ENCODE measurements around the gene SLC18B1. TPM values are rescaled to one million over a fixed set of nuclear protein-coding genes. Genes with fewer than 3 reads are reported as not detected.
A peak's percentile ranks its signal among the peaks of the same experiment; 100 is the strongest.

SLC18B1 gene
- polyA plus RNA-seq, 1 experiment: 0.63 TPM

- CTCF ChIA-PET: interaction anchor here (0.7 to 4.0 kb wide), 20 partner anchors 8 to 519 kb away, joined by 3 to 37 read pairs (median 4); no protein-coding TSS in a partner anchor
- Histone ChIP-seq H3K36me3 (ENCODE audit: control insufficient read depth, insufficient read depth, low read length) (no peaks in the 10 kb centered on the region), H3K27me3 (ENCODE audit: control insufficient read depth, insufficient read depth, low read length) (peaks cover 1% of the 10 kb centered on the region; the same call in 1 of the 2 replicates), H3K4me3 (ENCODE audit: low read depth, low read length) (peak overlapping the region; percentile 78)
- no peak for DNase-seq (ENCODE audit: low read depth)
- TF ChIP-seq CTCF (IDR thresholded peaks at IDR 0.05; ENCODE audit: insufficient read depth, low read depth, low read length): peak; percentile 88
- POLR2A ChIA-PET: interaction anchor here (0.5 kb wide), 1 partner anchor 14 kb away, joined by 10 read pairs; no protein-coding TSS in a partner anchor
Observed at GRCh38 chr6:132798869-132799538, 567 bp upstream of the SLC18B1 start.

GRCh38 chr6:132795461-132795860 lies 3.0 kb downstream of the SLC18B1 start:
- no peaks in the 10 kb centered on the region for H3K36me3 ChIP-seq (ENCODE audit: control insufficient read depth, insufficient read depth, low read length)
- ChIA-PET CTCF (interaction anchor here (1.4 kb wide), 1 partner anchor 126 kb away, joined by 3 read pairs; no protein-coding TSS in a partner anchor), POLR2A (no interaction called here)
- TF ChIP-seq CTCF (IDR thresholded peaks at IDR 0.05; ENCODE audit: insufficient read depth, low read depth, low read length): no peak
- H3K4me3 ChIP-seq (ENCODE audit: low read depth, low read length): no peak overlapping the region
- DNase-seq (ENCODE audit: low read depth): no peak
- H3K27me3 ChIP-seq (ENCODE audit: control insufficient read depth, insufficient read depth, low read length): no peaks in the 10 kb centered on the region

- no peak for TF ChIP-seq CTCF (IDR thresholded peaks at IDR 0.05; ENCODE audit: insufficient read depth, low read depth, low read length)
- no peak overlapping the region for H3K4me3 ChIP-seq (ENCODE audit: low read depth, low read length)
- no peaks in the 10 kb centered on the region for H3K27me3 ChIP-seq (ENCODE audit: control insufficient read depth, insufficient read depth, low read length)
- H3K36me3 ChIP-seq (ENCODE audit: control insufficient read depth, insufficient read depth, low read length): no peaks in the 10 kb centered on the region
- POLR2A ChIA-PET: no interaction called here
- CTCF ChIA-PET: interaction anchor here (1.1 to 1.2 kb wide), 2 partner anchors 122 to 495 kb away, joined by 4 read pairs; no protein-coding TSS in a partner anchor
- no peak for DNase-seq (ENCODE audit: low read depth)
Observed at GRCh38 chr6:132792510-132792909, 5.9 kb downstream of the SLC18B1 start.

- no peak for TF ChIP-seq CTCF (IDR thresholded peaks at IDR 0.05; ENCODE audit: insufficient read depth, low read depth, low read length)
- no peak for DNase-seq (ENCODE audit: low read depth)
- H3K36me3 ChIP-seq (ENCODE audit: control insufficient read depth, insufficient read depth, low read length): no peaks in the 10 kb centered on the region
- ChIA-PET POLR2A (no interaction called here), CTCF (interaction anchor here (1.2 to 1.6 kb wide), 2 partner anchors 7 to 9 kb away, joined by 5 to 6 read pairs; partner anchors contain the start of gene SLC18B1)
- H3K4me3 ChIP-seq (ENCODE audit: low read depth, low read length): no peak overlapping the region
- no peaks in the 10 kb centered on the region for H3K27me3 ChIP-seq (ENCODE audit: control insufficient read depth, insufficient read depth, low read length)
Observed at GRCh38 chr6:132790450-132790849, 8.0 kb downstream of the SLC18B1 start.

- Histone ChIP-seq H3K27me3 (ENCODE audit: control insufficient read depth, insufficient read depth, low read length) (no peaks in the 10 kb centered on the region), H3K36me3 (ENCODE audit: control insufficient read depth, insufficient read depth, low read length) (no peaks in the 10 kb centered on the region), H3K4me3 (ENCODE audit: low read depth, low read length) (no peak overlapping the region)
- TF ChIP-seq CTCF (IDR thresholded peaks at IDR 0.05; ENCODE audit: insufficient read depth, low read depth, low read length): no peak
- DNase-seq (ENCODE audit: low read depth): no peak
- POLR2A ChIA-PET: no interaction called here
- CTCF ChIA-PET: interaction anchor here (0.9 to 4.0 kb wide), 2 partner anchors 9 to 258 kb away, joined by 3 to 21 read pairs; partner anchors contain the start of gene SLC18B1
Observed at GRCh38 chr6:132789396-132789776, 9.1 kb downstream of the SLC18B1 start.

All from BJ (cell line).